HK-2 (cell line): ENCODE data around the gene IRAG1.

Source experiments
- DNase-seq: peaks from one replicate; pipeline ENCODE4 v3.0.0-alpha.2; 2018; ENCODE audit not compliant: unreplicated experiment

IRAG1 gene

DNA sequence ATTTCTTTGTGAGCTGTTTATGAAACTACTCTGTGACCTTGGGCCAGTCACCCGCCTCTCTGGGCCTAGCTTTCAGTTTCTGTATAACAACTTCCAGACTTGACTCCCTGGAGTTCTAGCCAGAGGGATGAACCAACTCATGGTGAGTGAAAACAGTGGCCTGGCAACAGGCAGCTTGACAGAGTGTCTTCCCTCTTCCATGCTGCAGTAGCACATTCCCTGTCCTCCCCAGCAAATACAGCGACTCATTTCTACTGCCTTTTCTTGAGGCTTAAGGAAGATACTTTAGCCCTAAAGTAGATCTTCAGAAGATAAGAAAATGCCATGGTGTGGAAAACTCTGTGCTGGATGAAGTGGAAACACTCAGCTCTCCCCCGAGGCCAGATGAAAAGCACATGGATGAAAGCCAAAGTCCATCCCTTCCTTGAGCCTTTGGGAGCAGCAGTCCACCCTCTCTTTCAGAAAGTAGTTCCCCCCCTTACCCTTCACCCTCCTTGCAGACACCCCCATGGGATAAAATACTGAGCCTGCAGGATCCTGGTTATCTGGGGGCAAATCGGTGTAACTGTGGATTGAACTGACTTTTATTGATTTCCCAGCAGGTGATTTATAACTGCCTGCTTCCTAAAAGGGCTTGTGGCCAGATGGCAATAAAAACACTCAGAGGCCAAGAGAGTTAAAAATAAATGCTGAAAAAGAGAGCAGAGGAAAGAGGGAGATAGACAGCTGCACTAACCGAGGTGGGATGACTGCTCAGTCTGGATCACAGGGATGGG lies 24.1 kb downstream of the IRAG1 start:
- DNase-seq: no peak

- no peak for DNase-seq
Measured at GRCh38 chr11:10667521-10667885, 26.1 kb downstream of the IRAG1 start.

DNA sequence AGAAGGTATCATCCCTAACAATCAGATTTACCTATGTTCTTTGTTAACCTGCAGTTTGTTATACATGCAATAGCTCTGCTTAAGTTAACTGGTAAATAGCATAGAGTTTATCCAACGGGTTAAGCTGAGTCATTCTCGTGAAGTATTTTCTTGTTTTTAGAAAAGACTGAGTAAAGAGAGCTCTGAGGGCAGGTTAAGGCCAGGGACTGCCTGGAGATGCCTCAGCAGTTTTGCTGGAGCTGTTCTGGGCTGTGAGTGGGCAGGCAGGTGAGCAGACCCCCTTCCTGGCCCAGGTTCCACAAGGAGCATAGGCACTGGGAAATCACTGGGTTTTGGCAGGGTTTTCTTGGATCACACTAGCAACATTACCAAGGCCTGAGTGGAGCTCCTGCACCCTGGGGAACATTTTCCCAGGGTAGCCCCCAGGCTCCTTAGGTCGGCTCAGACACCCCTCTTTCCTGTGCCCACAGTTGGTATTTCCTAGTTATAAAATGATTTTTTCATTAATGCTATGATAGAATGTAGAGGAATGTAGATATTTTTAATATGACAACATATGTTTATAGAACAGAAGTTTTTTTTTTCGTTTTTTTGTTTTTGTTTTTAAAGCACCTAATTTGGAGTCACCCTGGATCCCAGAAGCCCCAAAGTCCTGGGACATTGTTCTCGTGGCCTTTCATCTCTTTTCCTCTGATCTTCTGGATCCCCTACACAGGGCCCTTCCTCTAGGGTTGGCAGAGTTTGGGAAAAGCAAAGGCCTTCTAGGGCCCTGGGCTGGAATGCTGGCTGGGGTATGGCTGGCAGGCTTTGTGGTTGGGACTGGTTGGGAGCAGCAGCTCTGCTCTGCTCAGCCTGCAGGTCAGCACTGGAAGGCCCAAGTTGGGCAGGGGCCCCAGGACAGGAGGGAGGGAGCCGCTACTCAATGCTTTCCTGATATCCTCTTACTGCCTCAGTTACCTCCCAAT lies 26.7 kb downstream of the IRAG1 start:
- DNase-seq: no peak

DNA sequence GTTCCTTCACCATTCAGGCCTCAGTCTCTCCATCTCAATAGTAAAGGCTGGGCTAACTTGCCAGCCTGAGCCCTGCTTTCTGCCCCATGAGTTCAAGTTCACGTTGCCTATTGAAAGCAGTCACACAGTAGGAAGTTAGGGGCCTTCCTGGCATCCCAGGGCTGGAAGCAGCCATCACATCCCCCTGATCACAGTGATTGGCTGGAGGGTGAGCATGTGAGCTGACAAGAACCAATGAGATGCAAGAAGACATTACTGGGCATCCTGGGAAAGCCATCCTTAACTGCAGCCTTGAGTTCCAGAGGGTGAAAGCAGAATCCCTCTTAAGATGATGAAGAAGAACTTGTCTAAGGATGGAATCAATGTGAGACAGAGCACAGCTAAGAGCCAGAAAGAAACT lies 29.1 kb downstream of the IRAG1 start:
- no peak for DNase-seq

DNA sequence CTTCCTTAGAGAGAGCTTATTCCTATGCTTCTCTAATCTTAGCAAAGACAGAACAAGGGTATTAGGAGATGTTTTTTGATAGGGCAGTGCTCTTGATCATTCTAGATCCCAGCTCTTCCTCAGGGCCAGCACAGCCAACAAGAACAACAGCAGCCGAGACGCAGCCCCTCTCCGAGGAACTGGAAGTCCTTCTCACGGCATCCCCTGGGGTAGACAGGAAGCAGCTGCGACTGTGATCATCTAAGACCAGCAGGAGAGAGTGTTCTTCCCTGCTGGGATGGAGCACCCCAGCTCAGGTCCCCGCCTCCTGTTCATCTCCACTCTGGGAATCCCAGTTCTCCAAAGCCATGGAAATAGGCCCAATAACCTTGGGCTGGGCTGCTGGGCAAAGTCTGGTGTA lies 29.6 kb downstream of the IRAG1 start:
- DNase-seq: no peak

GRCh38 chr11:10663365-10663764 lies 30.2 kb downstream of the IRAG1 start:
- no peak for DNase-seq

GRCh38 chr11:10660323-10660722 lies 33.2 kb downstream of the IRAG1 start:
- no peak for DNase-seq

DNA sequence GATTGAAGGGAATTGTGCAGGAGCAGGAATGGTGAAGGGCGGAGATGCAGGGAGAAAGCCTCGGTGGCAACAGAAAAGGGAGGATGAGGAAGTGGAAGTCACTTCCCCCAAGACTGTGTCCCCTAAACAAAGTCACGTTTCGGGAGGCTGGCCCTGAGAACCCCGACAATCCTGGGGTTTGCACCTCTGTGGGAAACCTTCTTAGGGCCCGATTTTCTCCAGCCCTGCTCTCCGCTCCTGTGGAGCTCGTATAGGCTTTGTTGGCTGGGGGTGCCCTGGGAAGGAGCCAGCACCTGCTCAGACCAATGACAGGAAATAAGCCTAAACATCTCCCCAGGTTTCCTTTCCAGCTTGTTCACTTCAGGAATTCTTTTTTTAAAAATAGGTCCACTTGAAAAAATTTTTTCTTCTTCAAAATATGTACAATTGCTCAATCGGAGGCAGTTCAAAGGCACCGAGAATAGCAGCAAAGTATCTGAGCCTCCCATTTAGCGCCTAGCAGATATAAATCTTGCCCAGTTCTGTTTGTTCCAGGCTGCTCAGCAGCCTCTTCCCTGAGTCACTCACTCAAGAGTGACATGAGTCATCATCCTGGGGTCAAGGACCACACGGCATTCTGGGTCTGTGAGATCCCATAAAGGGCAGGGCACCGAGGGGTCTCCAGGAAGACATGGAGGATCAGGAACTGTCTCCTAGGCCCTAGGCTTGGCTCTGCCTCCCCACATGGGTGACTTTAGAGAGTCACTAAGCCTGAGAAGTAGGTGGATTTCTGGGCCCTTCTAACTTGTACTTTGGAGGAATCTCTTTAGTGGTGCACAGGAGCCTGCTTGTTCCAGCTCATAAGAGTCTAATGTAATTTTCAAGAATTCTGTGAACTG lies 34.0 kb downstream of the IRAG1 start:
- peak; percentile 45 for DNase-seq

GRCh38 chr11:10658621-10659338 lies 34.8 kb downstream of the IRAG1 start:
- no peak for DNase-seq

DNA sequence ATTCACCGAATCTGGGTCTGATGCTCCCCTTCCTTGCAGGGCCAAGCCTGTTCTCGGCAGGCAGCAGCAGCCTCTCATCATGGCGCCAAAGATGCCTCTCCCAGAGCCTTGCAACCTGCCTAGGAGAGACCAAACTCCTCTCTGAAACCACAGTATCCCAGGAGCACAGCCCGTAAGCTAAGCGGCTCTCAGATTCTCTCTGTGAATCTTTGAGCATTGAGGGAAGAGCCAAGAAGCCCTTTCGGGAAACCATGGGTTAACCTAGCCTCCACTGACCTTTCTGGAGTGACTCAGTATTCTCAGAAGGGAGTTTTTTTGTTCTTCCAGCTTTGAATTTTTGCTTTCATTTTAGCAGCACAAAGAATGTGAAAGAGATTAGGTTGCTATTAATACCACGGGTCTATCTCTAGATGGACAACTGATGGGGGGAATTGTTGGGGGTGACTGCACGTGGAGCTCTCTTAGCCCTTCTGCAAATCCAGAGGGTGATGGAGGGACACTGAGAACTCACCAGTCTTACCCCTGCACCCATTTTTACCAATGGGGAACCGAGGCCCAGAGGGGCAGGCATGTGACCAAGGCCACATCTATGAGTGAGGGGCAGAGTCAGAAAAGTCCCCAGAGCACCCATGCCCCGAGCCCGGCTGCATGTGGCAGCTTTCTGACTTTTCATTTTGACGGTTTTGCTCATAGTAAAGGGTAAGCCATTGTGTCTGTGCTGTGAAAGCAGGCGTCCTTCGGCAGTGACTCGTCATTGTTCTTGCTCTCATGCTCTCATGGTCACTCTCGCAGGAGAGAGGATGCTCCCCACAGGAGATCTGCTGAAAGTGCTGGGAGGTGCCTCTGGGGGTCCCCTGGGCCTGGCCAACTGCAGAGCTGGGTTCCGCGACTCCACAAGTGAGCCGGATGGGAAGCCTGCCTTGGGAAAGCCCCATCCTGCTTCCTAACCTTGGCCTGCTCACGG lies 36.0 kb downstream of the IRAG1 start:
- DNase-seq: no peak

DNA sequence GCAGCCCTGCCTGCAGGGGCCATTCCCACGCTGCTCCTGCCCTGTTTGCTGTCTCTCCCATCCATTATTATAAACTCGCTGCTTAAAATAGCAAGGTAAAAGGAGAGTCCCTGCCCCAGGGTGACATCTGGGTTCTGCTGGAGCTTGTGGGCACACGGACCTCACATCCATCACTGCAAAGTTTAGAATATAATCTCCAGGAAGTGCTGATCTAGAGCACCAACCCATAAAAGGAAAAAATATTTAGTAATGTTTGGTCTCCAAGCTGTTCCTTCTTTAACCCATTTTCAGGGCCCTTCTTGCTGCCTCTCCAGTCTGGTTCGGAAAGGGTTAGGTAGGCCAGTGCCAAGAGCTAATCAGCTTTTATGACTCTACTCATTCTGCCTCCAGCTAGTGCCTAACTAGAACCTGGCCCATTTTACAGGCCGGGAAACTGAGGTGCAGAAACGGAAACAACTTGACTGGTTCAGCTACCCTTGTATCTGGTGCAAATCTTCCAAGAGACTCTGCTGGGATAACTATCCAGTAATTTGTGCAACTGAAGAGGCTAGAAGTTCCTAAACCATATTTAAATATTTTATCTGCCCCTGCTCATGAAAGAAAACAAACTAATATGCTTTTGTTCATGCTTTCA lies 37.5 kb downstream of the IRAG1 start:
- DNase-seq: no peak

GRCh38 chr11:10655227-10655626 lies 38.3 kb downstream of the IRAG1 start:
- no peak for DNase-seq

DNA sequence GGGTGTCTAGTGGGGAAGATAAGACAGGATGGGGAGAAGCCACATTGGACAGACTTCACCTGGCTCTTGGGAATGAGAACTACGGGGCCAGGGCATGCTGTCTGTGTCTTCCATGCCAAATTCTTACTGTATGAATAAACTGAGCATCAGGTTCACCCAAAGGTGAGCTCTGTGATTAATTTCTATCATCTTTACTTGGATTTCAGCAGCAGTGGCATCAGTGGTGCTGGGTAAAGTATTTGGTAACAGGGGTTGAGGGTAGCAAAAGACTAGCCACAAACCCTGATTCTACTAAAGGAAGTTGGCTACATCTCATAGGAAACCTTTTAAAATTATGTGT lies 38.8 kb downstream of the IRAG1 start:
- no peak for DNase-seq

GRCh38 chr11:10653946-10654810 lies 39.4 kb downstream of the IRAG1 start:
- DNase-seq: no peak

DNA sequence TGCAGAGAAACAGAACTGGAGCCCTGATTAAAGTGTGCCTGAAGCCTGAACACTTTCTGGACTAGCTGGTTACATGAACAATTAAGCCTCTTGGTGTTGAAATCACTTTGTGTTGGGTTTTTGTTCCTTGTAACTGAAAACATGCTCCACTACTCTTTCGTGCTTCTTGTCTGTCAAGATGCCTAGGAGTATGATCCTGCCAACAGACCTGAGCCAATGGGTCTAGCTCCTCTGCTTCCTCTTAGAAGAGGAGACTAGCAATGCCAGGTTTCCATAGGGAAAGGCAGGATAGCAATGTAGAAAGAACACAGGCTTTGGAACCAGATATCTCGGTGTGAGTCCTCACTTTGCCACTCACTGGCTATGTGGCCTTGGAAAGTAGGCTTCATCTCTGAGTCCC lies 40.3 kb downstream of the IRAG1 start:
- DNase-seq: no peak

DNA sequence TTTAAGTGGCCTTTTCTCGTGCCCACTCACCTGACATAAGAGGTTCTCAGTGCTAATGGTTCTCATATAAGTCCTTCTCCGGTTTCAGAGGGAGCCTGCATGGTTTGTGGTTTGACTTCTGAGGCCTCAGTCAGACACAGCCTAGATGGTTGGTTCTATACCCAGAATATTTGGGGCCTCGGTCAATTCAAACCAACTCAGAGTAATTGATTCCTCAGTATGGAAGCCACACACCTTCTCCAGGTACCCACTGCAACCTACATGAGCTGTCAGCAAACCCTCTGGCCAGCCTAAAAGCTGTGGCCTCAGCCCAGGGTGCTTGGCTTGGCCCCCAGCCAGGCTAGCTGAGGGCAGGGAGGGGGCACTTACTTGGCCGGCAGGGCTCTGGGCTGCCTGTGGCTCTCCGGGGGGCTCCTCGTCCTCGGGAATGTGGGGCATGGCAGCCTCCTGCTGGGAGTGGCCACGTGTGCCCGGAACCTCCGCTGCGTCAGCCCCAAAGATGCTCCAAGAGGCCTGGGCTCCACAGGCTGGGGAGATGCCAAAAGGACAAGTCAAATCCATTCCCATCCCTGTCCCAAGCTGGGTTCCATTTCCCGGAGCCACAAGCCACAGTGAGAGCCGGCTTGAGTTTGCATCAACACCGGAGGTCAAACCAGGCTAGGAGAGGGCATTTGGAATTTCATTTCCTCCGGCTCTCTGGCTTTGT lies 41.7 kb downstream of the IRAG1 start:
- no peak for DNase-seq

GRCh38 chr11:10650630-10651029 lies 42.9 kb downstream of the IRAG1 start:
- DNase-seq: no peak

DNA sequence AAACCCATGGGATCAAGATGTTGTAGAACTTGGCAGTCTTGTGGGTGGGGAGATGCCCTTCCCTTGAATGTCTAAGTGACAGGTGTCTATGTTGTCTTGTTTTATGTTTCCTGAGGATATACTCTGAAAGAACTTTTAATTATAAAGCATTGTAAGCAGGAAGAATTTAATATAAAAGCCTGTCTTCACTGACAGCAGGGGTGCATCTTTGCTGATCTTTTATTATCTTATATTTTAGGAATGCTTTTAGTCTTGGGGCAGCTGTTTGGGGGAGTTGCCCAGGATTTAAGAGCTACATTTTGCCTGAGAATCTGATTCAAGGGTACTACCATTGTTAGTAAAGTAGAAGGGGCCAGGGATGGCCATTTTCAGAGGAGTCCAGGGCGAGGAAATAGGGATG lies 43.4 kb downstream of the IRAG1 start:
- DNase-seq: no peak
